ENCODE results near the gene ERC2. TPM values are rescaled to one million over a fixed set of nuclear protein-coding genes. Genes with fewer than 3 reads are reported as not detected.

The ERC2 gene
- total RNA-seq, 1 donor from 2014 or later, result 2.4 TPM

- DNase-seq, result no peak
Measured at GRCh38 chr3:56180433-56180832, 287.8 kb downstream of the ERC2 start.

DNA sequence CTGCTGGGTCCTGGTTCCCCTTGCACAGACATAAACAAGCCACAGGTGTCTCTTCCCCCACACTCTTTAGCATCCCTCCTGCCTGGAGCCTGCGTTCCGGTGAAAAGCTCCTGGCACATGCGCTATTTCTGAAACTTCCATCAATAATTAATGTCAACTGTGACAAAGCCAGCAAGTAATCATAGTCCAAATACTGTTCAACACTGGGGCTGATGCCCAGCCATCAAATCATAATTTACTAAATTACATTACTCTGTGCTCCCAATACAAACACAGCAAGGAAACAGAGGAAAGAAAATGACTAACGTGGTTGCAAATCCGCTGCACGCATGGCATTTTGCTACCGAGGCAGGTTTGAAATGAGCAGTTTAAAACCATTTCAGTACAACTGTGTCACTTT lies 294.7 kb downstream of the ERC2 start:
- DNase-seq, result no peak

DNA sequence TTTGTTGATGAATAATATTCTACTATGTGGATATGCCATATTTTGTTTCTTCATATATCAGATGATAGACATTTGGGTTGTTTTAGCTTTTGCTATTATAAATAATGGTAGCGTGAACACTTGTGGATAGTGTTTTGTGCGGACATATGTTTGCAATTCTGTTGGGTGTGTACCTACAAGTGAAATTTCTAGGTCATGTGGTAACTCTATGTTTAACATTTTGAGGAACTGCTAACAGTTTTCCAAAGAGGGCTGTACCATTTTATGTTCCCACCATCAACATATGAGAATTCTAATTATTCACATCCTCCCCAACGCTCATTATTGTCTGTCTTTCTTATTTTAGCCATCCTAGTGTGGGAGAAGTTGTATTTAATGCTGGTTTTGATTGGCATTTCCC lies 303.8 kb downstream of the ERC2 start:
- DNase-seq, result no peak

DNA sequence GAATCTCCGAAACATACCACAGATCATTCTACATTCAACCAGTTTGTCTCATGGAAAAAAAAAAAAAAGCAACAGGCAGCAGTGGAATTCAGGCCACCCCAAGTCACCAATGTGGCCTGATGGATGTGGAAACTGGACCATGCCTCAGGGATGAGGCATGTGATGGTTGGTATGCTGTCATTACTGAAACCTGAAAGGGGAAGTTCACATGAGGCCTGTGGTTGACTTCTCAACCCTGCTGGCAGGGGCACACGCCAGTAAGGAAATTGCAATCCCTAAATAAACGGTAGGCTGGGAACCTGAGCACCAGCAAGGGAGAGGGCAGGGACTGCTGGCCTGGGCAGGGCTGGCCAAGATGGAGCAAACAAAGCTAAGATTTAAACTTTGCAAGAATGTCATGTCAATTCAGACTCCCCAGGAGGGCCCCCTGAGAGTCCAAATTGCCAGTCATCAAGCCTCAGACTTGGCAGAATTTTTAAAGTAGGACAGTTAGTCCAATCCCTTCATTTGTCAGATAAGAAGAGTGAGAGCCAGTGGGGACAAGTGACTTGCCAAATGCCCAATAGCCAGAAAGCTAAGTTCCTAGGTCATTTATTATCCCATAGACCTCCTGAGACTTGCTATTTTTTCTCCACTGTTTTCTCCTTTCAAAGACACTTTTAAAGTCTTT lies 310.4 kb downstream of the ERC2 start:
- no peak for DNase-seq

GRCh38 chr3:56154297-56154696 lies 314.0 kb downstream of the ERC2 start:
- DNase-seq, result no peak

GRCh38 chr3:56147354-56147753 lies 320.9 kb downstream of the ERC2 start:
- DNase-seq, result no peak

DNA sequence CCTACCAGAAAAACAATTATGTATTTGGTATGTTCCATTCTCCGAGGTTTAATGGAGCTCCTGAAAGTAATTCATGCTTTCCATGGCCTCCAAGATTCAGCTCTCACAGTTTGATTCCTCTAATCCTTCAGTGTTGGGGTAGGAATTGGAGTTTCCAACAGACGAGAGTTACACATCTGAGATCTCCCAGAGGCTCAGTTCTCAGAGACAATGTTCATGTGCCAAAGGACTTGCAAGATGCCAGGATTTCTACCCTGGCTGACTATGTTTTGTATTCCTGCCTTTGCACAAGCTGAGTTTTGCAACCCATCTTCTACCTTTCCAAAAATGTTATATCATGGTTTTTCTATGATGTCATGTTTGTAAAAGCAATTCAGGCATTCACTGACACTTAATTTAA lies 322.9 kb downstream of the ERC2 start:
- no peak for DNase-seq

- no peak for DNase-seq
Measured at GRCh38 chr3:56144805-56145204, 323.5 kb downstream of the ERC2 start.

GRCh38 chr3:56137415-56137814 lies 330.9 kb downstream of the ERC2 start:
- DNase-seq, result no peak

GRCh38 chr3:56136514-56136913 lies 331.8 kb downstream of the ERC2 start:
- DNase-seq, result no peak

DNA sequence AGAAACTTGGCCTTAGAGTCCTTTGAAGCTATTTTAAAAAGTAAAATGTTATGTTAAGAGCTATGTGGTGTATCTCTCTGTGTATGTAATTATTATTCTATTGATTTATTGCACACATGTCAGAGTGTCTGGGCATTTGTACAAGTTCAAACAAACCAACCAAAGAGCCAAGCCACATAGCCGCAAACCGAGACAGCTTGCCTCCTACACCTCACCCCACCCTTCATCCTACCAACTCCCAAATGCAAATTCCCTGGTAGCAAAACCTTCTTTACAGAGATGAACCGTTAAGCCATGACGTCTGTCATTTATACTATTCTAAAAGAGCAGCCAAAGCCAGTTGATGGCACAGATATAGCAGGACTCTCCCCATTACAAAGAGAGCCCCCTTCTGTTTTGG lies 332.3 kb downstream of the ERC2 start:
- no peak for DNase-seq

DNA sequence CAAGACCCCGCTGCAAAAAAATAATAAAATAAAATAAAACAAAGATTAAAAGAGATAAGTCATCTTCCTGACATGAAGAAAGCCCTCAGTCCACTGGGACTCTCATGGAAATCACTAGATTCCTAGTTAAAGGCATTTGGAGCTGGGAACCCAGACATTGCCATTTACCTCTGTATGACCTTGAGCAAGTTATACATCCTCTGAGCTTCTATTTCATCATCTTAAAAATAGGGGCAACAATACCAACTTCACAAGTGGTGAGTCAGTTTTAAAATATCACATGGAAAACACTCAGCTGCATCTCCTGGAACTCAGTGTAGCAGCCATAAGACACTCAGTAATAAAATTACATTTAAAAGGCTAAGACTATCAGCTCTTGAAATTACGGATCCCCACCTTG lies 334.8 kb downstream of the ERC2 start:
- no peak for DNase-seq

DNA sequence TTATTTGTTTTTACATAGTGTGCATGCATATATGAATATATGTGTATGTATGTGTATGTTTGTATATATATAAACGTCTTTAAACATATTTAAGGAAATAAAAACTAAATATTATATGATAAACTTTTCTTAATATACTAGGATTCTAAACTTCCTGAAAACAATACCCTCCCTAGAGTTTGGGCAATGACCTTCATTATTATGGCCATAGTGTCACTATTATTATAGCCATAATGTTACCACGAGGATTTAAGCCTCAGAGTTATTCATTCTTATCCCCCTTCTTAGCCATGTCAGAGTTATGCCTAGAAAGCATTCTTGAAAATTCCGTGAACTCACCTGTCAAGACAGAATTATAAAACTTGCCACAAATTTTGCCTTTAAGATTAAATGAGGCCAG lies 335.5 kb downstream of the ERC2 start:
- no peak for DNase-seq

- no peak for DNase-seq
Measured at GRCh38 chr3:56131974-56132590, 336.2 kb downstream of the ERC2 start.

DNA sequence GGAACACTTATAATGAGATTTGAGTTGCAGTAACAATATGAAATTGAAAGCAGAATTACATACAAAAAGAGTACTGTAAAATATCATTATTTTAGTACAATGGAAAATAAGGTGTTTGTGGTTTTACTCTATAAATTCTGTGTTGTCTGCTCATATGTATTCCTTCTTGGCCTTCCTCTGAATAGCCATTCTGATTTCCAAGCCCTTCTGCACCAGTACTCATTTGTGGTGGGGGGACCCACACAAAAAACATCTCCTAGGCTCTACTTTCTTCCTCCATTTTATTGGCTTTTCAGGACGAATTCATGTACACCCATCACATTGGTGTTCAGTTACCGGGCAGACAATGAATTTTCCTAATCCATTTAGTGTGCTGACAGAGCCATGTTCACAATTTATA lies 338.2 kb downstream of the ERC2 start:
- no peak for DNase-seq

DNA sequence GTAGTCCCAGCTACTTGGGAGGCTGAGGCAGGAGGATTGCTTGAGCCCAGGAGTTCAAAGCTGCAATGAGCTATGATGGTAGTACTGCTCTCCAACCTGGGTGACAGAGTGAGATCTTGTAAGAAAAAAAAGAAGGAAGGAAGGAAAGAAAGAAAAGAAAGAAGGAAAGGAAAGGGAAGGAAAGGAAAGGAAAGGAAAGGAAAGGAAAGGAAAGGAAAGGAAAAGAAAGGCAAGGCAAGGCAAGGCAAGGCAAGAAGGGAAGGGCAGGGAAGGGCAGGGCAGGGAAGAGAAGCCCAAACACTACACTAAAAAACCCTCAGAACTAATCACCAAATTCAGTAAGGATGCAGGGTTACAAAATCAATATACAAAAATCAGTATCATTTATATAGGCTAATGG lies 341.6 kb downstream of the ERC2 start:
- no peak for DNase-seq

DNA sequence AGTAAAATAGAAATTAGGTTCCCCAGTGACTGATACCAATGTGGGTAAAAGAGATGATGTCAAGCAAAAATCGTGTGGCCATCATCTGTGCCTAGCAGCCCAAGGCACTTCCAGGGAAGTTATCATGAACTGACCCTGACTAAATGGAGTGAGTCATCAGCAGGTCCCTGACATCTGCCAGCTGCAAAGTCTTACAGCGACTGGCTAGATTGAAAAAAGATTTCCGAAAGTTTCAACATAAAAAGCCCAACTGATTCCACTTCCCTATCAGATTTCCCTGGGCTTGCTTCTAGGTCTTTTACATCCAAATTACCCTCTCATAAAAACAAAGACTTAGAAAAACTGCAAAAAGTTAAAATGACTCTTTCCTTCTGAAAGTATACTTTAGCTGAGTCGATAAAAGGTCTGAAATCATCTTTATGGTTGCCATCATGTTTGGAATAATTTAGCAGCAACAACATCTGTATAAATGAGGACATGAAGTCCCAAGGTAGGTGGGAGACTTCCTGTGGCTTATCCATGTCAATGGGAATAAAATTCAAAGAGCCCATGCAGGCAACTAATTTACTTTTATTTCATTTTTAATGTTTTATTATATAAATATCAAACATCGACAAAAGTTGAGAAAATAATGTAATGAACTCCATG lies 342.8 kb downstream of the ERC2 start:
- no peak for DNase-seq

- no peak for DNase-seq
Measured at GRCh38 chr3:56124546-56124945, 343.7 kb downstream of the ERC2 start.

GRCh38 chr3:56123487-56123886 lies 344.8 kb downstream of the ERC2 start:
- no peak for DNase-seq

GRCh38 chr3:56122911-56123310 lies 345.4 kb downstream of the ERC2 start:
- no peak for DNase-seq

GRCh38 chr3:56121716-56122115 lies 346.6 kb downstream of the ERC2 start:
- DNase-seq, result no peak

DNA sequence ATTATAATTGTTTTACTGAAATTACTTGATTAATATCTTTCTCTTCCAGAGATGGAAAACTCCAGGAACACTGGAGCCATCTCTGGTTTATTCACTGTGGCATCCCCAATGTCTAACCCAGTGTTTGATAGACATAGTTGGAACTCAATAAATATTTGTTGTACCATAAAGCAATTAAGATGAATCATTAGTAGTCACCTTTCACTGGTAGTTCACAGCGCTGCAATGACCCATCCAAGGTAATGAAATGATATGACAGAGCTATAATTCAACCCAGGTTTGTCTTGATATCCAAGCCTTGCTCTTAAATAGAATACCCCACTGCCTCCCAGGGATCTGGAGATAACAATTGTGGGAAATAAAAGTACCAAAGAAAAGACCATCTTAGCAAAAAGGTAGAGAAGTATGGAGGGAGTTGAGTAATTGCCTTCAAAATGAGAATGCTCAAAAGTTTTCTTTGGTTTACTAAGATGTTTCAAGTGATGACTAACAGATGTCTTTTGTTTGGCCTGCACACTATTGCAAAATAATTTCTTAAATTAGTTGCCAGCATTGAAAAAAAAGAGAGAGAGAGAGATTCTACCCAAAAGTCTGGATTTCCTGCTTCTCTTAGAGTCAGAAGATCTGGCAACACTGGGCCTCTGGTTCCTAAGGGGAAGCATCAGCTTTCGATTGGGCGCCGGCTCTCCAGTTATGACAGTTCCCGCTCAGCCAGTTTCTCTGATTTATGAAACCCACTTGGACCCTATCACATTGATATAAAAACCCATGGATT lies 348.5 kb downstream of the ERC2 start:
- no peak for DNase-seq

- DNase-seq, result no peak
Measured at GRCh38 chr3:56118968-56119367, 349.3 kb downstream of the ERC2 start.

- no peak for DNase-seq
Measured at GRCh38 chr3:56115698-56116097, 352.6 kb downstream of the ERC2 start.

All from dermis blood vessel endothelial cell (primary cell).